Gastroesophageal sphincter (tissue), 3 donors: ENCODE data around the gene OTUD3.

Source experiments
- CTCF ChIP-seq, 4 experiments: fragments of 200-600 bp in 2 of 4; fragments of 450-650 bp in 2 of 4; sonication (generic) in 1 of 4; IDR thresholded peaks; one replicate each; pipeline ENCODE4 v1.5.1; 2017 to 2019; ENCODE audit warnings: antibody characterized with exemption in 4 of 4, mild to moderate bottlenecking in 2 of 4, moderate library complexity in 2 of 4
- EP300 ChIP-seq: sonication (generic); formaldehyde crosslinking; IDR thresholded peaks from one replicate; pipeline ENCODE4 v1.6.1; 2017; ENCODE audit warnings: antibody characterized with exemption, mild to moderate bottlenecking
- POLR2A ChIP-seq, 2 donors: fragments of 450-650 bp; IDR thresholded peaks; one replicate each; pipeline ENCODE4 v1.6.1; 2017; ENCODE audit warnings: antibody characterized with exemption in 2 of 2, mild to moderate bottlenecking in 2 of 2, moderate library complexity in 1 of 2
- POLR2AphosphoS5 ChIP-seq: sonication (generic); formaldehyde crosslinking; IDR thresholded peaks from one replicate; pipeline ENCODE4 v1.6.1; 2017; ENCODE audit warnings: antibody characterized with exemption

DNA sequence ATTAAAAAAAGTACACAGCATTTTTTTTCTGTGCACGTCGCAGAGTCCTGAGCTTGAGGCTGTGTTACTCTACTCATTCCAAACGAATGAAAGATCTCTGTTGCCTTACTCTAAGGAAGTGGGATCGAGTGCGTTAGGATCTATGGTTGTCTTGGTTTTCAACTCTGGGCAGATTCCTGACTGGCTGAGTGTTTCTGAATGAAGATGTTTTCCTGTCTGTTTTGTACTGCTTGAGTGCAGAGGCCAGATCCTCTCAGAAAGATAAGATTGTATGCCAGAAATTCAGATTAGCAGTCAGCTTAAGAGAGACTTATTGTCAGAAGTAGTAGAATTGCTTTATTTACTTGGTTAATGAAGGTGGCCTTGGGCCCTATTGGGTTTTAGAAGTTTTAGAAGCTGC lies 27.2 kb downstream of the OTUD3 start:
- TF ChIP-seq CTCF (IDR thresholded peaks at IDR 0.05) (no peak), POLR2AphosphoS5 (no peak), POLR2A (IDR thresholded peaks at IDR 0.05) (no peak), EP300 (no peak)
